Loucy (cell line): ENCODE data around the gene FAM229A.

ENCODE experiments used
- CTCF ChIP-seq: fragments of 200-600 bp; sonication (generic); conservative IDR thresholded peaks from 2 replicates; pipeline ENCODE4 v1.5.1; 2014; ENCODE audit warnings: mild to moderate bottlenecking, antibody characterized with exemption, low read length
- EZH2phosphoT487 ChIP-seq: fragments of 200-600 bp; IDR thresholded peaks from 2 replicates; pipeline ENCODE4 v1.6.1; 2018; ENCODE audit warnings: antibody characterized with exemption, mild to moderate bottlenecking, moderate library complexity, borderline replicate concordance

GRCh38 chr1:32327204-32327603 is 35.1 kb downstream of the FAM229A start:
- TF ChIP-seq CTCF, result no peak
- TF ChIP-seq EZH2phosphoT487, result no peak
